Measurements from ENCODE around the gene PASD1.
"Not testable (repeated sequence)": the region's sequence is repeated elsewhere in the genome, so short reads cannot be mapped to it uniquely, and the experiment has no call there.

The PASD1 gene

DNA sequence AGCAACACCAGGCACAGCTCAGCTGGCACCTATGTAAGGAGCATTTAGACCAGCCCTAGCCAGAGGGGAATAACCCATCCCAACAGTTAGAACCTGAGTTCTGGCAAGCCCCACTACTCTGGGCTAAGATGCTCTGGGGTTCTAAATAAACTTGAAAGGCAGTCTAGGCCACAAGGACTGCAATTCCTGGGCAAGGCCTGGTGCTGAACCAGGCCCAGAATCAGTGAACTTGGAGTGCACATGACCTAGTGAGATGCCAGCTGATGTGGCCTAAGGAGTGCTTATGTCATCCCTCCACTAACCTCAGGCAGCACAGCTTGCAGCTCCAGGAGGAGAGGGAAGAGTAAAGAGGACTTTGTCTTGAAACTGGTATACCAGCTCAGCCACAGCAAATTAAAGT, 124.2 kb downstream of the PASD1 start:
- H3K27me3 Mint-ChIP-seq, result peaks cover 10% of the 10 kb centered on the region
- no peaks in the 10 kb centered on the region for H3K4me1 Mint-ChIP-seq
- H3K36me3 Mint-ChIP-seq, result no peaks in the 10 kb centered on the region
- H3K27ac Mint-ChIP-seq, result no peak overlapping the region
- no peak for ATAC-seq
- no peak overlapping the region for H3K4me3 Mint-ChIP-seq
- H3K9me3 Mint-ChIP-seq, result no peaks in the 10 kb centered on the region

DNA sequence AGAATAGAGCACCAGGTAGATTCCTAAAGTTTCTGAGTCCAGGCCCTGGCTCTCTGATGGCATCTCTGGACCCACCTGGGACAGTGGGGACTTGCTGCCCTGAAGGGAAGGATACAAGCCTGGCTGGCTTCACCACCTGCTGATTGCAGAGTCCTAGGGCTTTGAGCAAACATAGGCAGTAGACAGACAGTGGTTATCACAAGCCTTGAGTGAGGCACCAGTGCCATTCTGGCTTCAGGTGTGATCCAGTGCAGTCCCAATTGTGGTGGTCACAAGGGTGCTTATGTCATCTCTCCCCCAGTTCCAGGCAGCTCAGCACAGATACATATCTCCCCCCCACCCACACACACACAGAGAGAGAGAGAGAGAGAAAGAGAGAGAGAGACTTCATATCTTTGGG, 125.2 kb downstream of the PASD1 start:
- H3K27me3 Mint-ChIP-seq, result no peaks in the 10 kb centered on the region
- no peak overlapping the region for H3K4me3 Mint-ChIP-seq
- no peaks in the 10 kb centered on the region for H3K4me1 Mint-ChIP-seq
- no peaks in the 10 kb centered on the region for H3K36me3 Mint-ChIP-seq
- no peak overlapping the region for H3K27ac Mint-ChIP-seq
- ATAC-seq, result no peak
- H3K9me3 Mint-ChIP-seq, result no peaks in the 10 kb centered on the region

DNA sequence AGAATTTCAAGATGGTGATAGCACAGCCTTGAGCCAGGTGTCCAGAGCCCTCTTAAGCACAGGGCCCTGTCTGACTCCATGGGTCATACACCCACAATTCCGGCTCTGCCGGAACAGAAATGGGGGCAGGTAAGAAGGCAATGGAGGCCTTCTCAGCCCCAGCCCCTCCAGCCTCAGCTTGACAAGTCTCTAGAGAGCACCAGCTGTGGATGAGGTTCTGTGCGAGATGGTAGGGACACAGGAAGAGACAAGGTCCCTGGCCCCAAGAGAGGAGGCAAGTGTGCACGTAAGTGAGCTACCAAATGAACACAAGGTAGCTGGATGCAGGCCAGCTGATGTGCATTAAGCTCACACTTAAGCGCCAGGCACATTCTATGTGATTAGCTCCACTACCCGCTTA, 129.3 kb downstream of the PASD1 start:
- no peaks in the 10 kb centered on the region for H3K9me3 Mint-ChIP-seq
- no peaks in the 10 kb centered on the region for H3K36me3 Mint-ChIP-seq
- H3K27ac Mint-ChIP-seq, result no peak overlapping the region
- H3K4me3 Mint-ChIP-seq, result no peak overlapping the region
- H3K27me3 Mint-ChIP-seq, result peaks cover 14% of the 10 kb centered on the region
- no peak for ATAC-seq
- H3K4me1 Mint-ChIP-seq, result no peaks in the 10 kb centered on the region

DNA sequence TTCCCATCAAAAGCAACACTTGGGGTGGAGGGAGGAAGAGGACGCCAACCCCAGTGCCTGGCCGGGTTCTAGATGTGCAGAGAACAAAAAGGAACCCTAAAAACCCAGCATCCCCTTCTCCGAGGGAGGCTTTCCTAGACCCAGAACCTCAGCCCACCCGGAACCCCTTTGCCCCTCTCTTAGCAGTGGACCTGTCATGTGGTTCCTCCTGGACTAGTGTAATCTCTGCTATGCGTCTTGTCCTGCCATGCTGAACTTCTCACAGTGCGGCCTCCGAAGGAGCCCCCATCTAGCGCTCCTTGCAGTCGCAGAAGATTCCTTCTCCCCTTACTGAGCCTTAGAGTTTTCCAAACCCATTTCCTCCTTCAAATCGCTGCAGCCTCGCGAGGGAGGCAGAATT, 130.6 kb downstream of the PASD1 start:
- H3K36me3 Mint-ChIP-seq, result no peaks in the 10 kb centered on the region
- no peak overlapping the region for H3K4me3 Mint-ChIP-seq
- H3K27me3 Mint-ChIP-seq, result peaks cover 14% of the 10 kb centered on the region
- H3K9me3 Mint-ChIP-seq, result no peaks in the 10 kb centered on the region
- ATAC-seq, result no peak
- H3K4me1 Mint-ChIP-seq, result no peaks in the 10 kb centered on the region
- H3K27ac Mint-ChIP-seq, result no peak overlapping the region

DNA sequence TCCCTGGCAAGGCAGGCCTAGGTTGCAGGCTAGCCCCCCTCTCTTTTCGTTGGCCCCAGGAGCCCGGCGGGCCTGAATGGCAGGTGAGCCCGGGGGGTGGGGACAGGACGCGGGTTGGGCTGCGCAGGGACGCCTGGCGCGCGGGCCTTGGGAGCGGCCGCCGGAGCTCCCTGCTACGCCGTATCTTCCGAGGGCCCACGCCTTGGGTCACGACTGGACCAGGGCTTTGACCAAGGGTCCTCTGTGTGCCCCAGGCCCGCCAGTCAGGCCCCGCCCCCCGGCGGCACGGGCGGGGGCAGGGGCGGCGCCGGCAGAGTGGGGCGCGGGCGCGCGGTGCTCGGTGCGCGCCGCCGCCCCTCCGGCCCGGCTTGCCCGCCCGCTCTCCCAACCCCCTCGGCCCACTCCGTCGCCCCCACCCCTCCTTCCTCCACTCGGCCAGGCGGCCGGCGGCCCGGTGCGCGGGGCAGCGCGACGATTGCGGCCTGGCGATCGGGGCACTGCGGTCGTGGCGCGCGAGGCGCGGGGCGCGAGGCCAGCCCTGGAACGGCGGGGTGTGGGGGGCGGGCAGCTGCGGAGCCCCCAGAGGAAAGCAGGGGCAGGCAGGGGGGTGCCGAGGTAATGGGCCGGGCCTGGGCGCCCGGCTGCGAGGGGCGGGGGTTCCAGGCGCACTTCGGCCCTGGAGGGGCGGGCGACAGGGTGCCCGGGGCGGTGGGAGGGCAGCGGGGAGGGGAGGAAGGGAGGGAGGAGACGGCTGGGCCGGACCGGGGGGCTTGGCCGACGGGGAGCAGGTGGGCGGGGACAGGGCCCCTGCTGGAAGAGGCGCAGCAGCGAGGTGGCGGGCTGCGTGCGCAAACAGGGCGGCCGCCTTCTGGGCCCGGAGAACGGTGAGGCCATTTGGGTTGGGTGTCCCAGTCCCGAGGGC, 131.4 kb downstream of the PASD1 start, which contains the start of gene PRRG3:
PRRG3 (plus strand) TSS at position 798 of the 922 bp plus-strand sequence. CDS start 3,357 bp downstream, outside the sequence.
- no peaks in the 10 kb centered on the region for H3K9me3 Mint-ChIP-seq
- H3K4me3 Mint-ChIP-seq, result no peak within 1 kb of the TSS
- H3K27ac Mint-ChIP-seq, result no peak within 1 kb of the TSS
- peaks cover 14% of the 10 kb centered on the region for H3K27me3 Mint-ChIP-seq
- H3K36me3 Mint-ChIP-seq, result no peaks in the 10 kb centered on the region
- H3K4me1 Mint-ChIP-seq, result no peaks in the 10 kb centered on the region
- ATAC-seq, result no peak

DNA sequence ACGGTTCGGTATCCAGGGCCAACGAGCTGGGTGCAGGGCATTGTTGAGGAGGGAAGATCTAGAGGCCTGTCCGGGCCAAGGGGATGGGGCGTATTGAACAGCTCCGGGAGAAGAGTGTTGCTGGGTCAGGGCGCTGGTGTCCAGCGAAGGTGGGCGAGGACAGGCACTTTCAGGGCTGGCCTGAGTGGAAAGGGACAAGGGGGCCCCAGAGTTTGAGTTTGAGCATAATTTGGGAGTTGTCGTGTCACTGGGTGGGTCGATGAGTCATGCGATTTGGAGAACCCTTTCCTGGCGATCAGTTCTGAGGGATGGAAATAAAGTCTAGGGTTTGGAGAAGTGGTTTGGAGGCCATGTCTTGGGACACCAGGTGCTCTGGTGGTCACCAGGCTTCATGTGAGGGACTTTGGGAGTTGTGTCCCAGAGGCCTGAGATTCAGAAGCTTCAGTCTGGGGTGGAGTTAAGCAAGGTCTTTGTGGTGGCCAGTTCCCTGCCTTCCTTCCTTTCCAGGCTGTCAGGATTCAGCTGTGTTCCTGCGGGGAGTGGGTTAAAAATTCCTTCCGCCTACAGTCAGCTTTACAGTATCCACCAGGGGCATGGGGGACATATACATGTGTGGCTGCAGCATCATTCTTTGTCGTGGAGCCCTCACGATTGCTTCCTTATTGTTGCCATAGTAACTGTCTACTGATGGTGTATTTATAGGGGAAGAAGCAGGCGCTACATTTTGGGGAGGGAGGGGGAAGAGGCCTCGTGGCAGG, 132.3 kb downstream of the PASD1 start:
- Mint-ChIP-seq H3K4me3 (no peak overlapping the region), H3K9me3 (no peaks in the 10 kb centered on the region), H3K27ac (no peak overlapping the region), H3K36me3 (no peaks in the 10 kb centered on the region), H3K27me3 (peaks cover 14% of the 10 kb centered on the region), H3K4me1 (no peaks in the 10 kb centered on the region)
- ATAC-seq, result no peak

DNA sequence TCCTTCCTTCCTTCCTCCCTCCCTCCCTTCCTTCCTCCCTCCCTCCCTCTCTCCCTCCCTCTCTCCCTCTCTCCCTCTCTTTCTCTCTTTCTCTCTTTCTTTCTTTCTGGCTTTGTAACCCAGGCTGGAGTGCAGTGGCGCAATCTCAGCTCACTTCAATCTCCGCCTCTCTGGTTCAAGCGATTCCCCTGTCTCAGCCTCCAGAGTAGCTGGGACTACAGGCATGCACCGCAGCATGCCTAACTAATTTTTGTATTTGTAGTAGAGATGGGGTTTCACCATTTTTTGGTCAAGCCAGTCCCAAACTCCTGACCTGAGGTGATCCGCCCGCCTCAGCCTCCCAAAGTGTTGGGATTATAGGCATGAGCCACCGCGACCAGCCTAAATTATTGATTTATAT, 133.6 kb downstream of the PASD1 start:
- not testable (repeated sequence) for H3K9me3 Mint-ChIP-seq, H3K4me1 Mint-ChIP-seq, H3K4me3 Mint-ChIP-seq, ATAC-seq, H3K36me3 Mint-ChIP-seq, H3K27ac Mint-ChIP-seq
- H3K27me3 Mint-ChIP-seq, result peaks cover 14% of the 10 kb centered on the region

DNA sequence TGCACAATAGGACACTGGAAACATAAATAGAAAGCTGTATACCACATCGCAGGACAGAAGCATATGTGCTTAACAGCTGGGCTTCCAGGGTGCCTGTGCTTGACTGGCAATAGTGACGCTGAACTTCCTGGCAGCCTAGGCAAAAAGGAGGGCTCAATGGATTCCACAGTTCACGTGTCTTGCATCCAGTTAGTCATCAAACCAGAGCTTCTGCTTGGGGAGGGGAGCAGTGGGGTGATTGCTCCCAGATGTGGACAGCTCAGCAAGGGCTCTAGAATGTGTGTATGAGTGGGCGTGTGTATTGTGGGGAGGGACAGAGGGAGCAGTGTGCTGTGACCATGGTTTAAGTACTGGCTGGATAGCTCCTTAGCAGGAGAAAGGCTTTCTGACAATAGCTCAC, 134.0 kb downstream of the PASD1 start:
- Mint-ChIP-seq H3K9me3 (no peaks in the 10 kb centered on the region), H3K36me3 (no peaks in the 10 kb centered on the region), H3K4me3 (no peak overlapping the region), H3K27ac (no peak overlapping the region), H3K27me3 (peaks cover 14% of the 10 kb centered on the region), H3K4me1 (no peaks in the 10 kb centered on the region)
- ATAC-seq, result no peak

DNA sequence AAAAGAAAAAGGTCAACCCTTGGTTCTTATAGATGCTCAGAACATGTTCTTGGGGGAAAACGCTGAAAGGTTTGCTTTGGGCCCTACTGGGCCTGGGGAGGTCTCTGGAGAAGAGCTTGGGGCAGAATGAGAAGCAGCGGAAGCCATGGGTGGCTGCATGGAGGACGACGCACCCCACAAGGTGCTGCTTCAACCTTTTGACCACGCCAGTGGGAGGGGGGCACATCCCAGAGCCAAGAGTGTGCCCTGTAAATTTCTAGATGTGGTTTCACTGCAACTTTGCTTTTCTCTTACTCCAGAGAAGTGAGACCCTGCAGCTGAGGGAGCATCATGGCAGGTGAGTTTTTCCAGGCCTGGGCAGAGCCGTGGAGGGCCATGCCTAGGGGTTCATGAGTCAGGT, 135.0 kb downstream of the PASD1 start:
- ATAC-seq, result no peak
- Mint-ChIP-seq H3K27ac (no peak overlapping the region), H3K9me3 (no peaks in the 10 kb centered on the region), H3K36me3 (no peaks in the 10 kb centered on the region), H3K27me3 (peaks cover 14% of the 10 kb centered on the region), H3K4me3 (no peak overlapping the region), H3K4me1 (no peaks in the 10 kb centered on the region)

DNA sequence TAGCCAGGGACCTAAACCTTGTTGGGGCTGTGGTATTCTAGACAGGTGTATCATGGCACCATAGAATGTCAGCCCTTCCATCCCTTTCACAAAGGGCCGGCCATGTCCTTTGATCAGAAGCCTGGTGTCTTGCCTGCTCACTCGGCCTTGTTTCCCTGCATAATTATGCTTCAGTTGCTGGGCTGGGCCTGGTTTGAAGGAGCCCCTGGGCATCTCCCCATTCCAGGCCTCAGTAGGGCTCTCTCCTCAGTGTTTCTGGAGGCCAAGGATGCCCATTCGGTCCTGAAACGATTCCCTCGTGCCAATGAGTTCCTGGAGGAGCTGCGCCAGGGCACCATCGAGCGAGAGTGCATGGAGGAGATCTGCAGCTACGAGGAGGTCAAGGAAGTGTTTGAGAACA, 136.3 kb downstream of the PASD1 start:
- no peaks in the 10 kb centered on the region for H3K36me3 Mint-ChIP-seq
- ATAC-seq, result no peak
- H3K4me1 Mint-ChIP-seq, result no peaks in the 10 kb centered on the region
- no peak overlapping the region for H3K4me3 Mint-ChIP-seq
- H3K27me3 Mint-ChIP-seq, result peaks cover 14% of the 10 kb centered on the region
- no peaks in the 10 kb centered on the region for H3K9me3 Mint-ChIP-seq
- no peak overlapping the region for H3K27ac Mint-ChIP-seq

DNA sequence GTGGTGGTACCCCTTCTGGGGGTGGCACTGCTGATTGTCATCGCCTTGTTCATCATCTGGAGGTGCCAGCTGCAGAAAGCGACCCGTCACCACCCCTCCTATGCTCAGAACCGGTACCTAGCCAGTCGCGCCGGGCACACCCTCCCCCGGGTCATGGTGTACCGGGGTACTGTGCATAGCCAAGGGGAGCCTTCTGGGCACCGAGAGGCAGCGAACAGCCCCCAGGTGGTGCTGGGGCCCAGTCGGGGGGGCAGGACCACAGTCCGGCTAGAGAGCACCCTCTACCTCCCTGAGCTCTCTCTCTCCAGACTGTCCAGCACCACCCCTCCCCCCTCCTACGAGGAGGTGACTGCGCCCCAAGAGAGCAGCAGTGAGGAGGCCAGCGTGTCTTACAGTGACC, 137.1 kb downstream of the PASD1 start:
- no peak overlapping the region for H3K27ac Mint-ChIP-seq
- no peak overlapping the region for H3K4me3 Mint-ChIP-seq

DNA sequence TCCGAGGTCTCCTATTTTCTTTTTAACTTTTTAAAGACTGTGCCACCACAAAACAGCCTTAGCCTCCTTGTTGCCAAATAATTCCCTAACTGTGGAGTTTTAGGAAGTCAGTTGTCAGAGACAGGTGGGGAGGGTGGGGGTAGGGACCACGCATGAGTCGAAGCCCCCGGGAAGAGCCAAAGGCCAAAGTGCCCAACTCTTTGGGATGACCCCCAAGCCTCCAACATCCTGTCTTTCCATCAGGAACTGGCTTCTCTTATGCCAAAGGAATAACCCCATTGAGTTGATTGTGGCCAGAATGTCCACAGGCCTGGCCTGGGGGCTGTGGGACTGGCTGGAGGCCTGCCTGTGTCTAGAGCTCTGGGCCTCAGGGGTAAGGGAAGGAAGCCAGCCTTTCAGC, 137.6 kb downstream of the PASD1 start:
- Mint-ChIP-seq H3K4me3 (no peak overlapping the region), H3K36me3 (no peaks in the 10 kb centered on the region), H3K27ac (no peak overlapping the region), H3K9me3 (no peaks in the 10 kb centered on the region), H3K4me1 (no peaks in the 10 kb centered on the region), H3K27me3 (peaks cover 8% of the 10 kb centered on the region)
- no peak for ATAC-seq

More for the DNA sequence above, 137.1 kb downstream of the PASD1 start:
- Mint-ChIP-seq H3K4me1 (no peaks in the 10 kb centered on the region), H3K9me3 (no peaks in the 10 kb centered on the region), H3K27me3 (peaks cover 13% of the 10 kb centered on the region), H3K36me3 (no peaks in the 10 kb centered on the region)
- ATAC-seq, result no peak

DNA sequence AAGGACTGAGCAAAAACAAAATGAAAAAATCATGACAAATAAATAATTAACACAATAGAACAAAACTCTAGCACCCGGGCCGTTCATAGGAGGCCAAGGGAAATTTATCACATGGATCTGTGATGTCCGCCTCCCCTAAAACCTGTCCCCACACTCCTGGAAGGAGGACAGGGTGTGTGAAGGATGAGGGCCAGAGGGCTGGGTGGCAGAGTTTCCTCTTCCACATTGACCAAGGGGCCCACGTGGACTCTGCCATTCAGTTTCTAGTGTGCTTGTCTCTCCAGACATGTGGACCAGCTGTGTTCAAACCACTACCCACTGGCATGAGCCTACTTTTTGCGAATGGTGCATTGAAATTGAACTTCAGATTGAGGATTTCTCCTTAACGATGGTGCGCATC, 138.1 kb downstream of the PASD1 start:
- Mint-ChIP-seq H3K27me3 (peaks cover 3% of the 10 kb centered on the region), H3K4me3 (no peak overlapping the region), H3K9me3 (no peaks in the 10 kb centered on the region), H3K4me1 (no peaks in the 10 kb centered on the region), H3K27ac (no peak overlapping the region), H3K36me3 (no peaks in the 10 kb centered on the region)
- no peak for ATAC-seq

DNA sequence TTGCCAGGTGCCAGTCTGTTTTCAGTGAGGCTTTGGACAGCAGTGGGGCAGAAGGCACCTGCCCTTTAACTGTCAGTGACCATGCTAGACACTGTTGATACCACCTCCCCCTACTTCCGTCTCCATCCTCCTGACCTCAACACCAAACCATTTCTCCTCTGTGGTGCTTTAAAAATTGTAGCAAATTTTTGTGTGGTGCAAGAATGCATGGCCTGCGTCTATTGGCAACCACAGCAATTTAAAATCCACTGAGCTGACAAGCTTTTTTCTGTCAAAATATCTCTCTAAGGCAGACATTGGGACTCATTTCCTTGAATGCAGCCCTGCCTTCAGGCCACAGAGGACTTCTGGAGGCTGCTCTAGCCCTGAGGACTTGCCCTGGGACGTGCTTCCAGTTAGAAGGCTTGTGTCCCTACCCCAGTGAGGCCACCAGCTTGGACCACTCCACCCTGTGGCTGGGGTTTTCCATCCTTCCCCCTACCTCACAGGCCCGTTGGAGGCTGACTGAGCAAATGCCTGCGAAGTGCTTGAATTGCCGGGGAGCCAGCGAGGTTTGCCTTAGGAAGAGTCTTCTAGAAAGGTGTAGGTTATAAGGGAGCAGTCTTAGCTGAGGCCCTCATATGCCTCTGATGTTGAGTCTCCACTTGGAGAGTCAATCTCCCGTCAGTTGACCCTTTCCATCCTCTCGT, 138.7 kb downstream of the PASD1 start:
- ATAC-seq, result no peak
- Mint-ChIP-seq H3K4me3 (no peak overlapping the region), H3K27ac (no peak overlapping the region), H3K27me3 (no peaks in the 10 kb centered on the region), H3K36me3 (no peaks in the 10 kb centered on the region), H3K9me3 (no peaks in the 10 kb centered on the region), H3K4me1 (no peaks in the 10 kb centered on the region)

DNA sequence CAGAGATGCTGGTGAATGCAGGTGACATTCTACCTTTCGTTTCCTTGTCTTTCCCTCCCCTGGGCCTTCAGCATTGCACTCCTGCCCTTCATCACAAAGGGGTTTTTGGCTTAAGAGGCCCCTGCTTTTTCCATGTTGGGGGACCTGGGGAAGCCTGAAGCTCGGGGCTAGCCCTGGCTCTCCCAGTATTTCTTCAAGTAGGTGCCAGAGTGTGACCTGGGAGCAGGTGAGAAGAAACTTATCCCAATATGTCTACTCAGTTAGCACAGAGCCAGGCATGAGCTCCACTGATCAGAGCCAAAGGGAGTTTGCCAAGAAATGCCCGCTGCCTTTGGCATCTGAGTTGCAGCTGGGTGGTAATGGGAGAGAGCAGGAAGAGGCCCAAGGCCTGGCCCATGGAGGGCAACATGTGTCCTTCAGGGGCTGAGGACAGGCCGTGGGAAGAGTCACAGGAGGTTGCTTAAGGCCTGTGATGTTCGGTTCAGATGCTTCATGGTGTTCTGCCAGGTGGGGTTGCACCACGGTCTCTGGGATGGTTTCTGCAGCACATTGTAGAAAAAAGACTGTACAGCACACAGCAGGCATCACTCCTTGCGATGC, 139.4 kb downstream of the PASD1 start:
- H3K36me3 Mint-ChIP-seq, result no peaks in the 10 kb centered on the region
- no peak for ATAC-seq
- no peak overlapping the region for H3K27ac Mint-ChIP-seq
- no peaks in the 10 kb centered on the region for H3K9me3 Mint-ChIP-seq
- no peaks in the 10 kb centered on the region for H3K27me3 Mint-ChIP-seq
- H3K4me1 Mint-ChIP-seq, result no peaks in the 10 kb centered on the region
- no peak overlapping the region for H3K4me3 Mint-ChIP-seq
